H9 (cell line): ENCODE results near the gene ADAMTSL5. TPM values are rescaled to one million over a fixed set of nuclear protein-coding genes. Genes with fewer than 3 reads are reported as not detected.
"Not testable (repeated sequence)": the region's sequence is repeated elsewhere in the genome, so short reads cannot be mapped to it uniquely, and the experiment has no call there.

Experiments
- DNase-seq: peaks from one replicate; pipeline ENCODE4 v3.0.0-alpha.2; 2017
- H2AFZ ChIP-seq: one replicate; pipeline ENCODE4 v1.6.1; 2013; ENCODE audit warnings: mild to moderate bottlenecking, low read length, control low read depth, moderate library complexity
- H2AK5ac ChIP-seq: 2 replicates; pipeline ENCODE4 v1.6.1; 2013; ENCODE audit warnings: low read length, control low read depth, mixed read lengths; ENCODE audit not compliant: insufficient read length
- H2BK120ac ChIP-seq: one replicate; pipeline ENCODE4 v1.6.1; 2013; ENCODE audit warnings: low read depth, mild to moderate bottlenecking, low read length, control low read depth, inconsistent platforms; ENCODE audit not compliant: poor library complexity, severe bottlenecking
- H2BK12ac ChIP-seq: 2 replicates; pipeline ENCODE4 v1.6.1; 2013; ENCODE audit warnings: low read length, control low read depth, mixed read lengths, low read depth; ENCODE audit not compliant: insufficient read length
- H2BK15ac ChIP-seq: 2 replicates; pipeline ENCODE4 v1.6.1; 2013; ENCODE audit warnings: low read depth, low read length, control low read depth
- H2BK20ac ChIP-seq: one replicate; pipeline ENCODE4 v1.6.1; 2013; ENCODE audit warnings: low read depth, mild to moderate bottlenecking, low read length, control low read depth, inconsistent platforms; ENCODE audit not compliant: poor library complexity, severe bottlenecking
- H2BK5ac ChIP-seq: 2 replicates; pipeline ENCODE4 v1.6.1; 2013; ENCODE audit warnings: low read length, control low read depth, mixed read lengths; ENCODE audit not compliant: insufficient read length
- H3K14ac ChIP-seq: 2 replicates; pipeline ENCODE4 v1.6.1; 2013; ENCODE audit warnings: low read length, control low read depth; ENCODE audit not compliant: insufficient read depth
- H3K18ac ChIP-seq: 2 replicates; pipeline ENCODE4 v1.6.1; 2013; ENCODE audit warnings: low read depth, mild to moderate bottlenecking, mixed read lengths, low read length, control low read depth; ENCODE audit not compliant: insufficient read length
- H3K23ac ChIP-seq: 2 replicates; pipeline ENCODE4 v1.6.1; 2013; ENCODE audit warnings: low read length, control low read depth, mixed read lengths, low read depth; ENCODE audit not compliant: insufficient read length
- H3K23me2 ChIP-seq: 2 replicates; pipeline ENCODE4 v1.6.1; 2013; ENCODE audit warnings: low read depth, mild to moderate bottlenecking, mixed read lengths, low read length, control low read depth; ENCODE audit not compliant: insufficient read length, poor library complexity, severe bottlenecking
- H3K27ac ChIP-seq: 2 replicates; pipeline ENCODE4 v1.5.1; 2013; ENCODE audit warnings: low read length, control low read depth, mixed read lengths, low read depth; ENCODE audit not compliant: insufficient read length
- H3K27me3 ChIP-seq: 2 replicates; pipeline ENCODE4 v1.6.1; 2013; ENCODE audit warnings: low read length, control low read depth, inconsistent platforms; ENCODE audit not compliant: insufficient read depth
- H3K4ac ChIP-seq: 2 replicates; pipeline ENCODE4 v1.6.1; 2013; ENCODE audit warnings: low read depth, mild to moderate bottlenecking, control low read depth, inconsistent platforms, low read length, moderate library complexity
- H3K4me1 ChIP-seq: 2 replicates; pipeline ENCODE4 v1.6.1; 2013; ENCODE audit warnings: low read length, control low read depth, inconsistent platforms; ENCODE audit not compliant: insufficient read depth
- H3K4me2 ChIP-seq: 2 replicates; pipeline ENCODE4 v1.6.1; 2013; ENCODE audit warnings: low read length, control low read depth, mixed read lengths; ENCODE audit not compliant: insufficient read length, insufficient read depth
- H3K56ac ChIP-seq: 2 replicates; pipeline ENCODE4 v1.6.1; 2013; ENCODE audit warnings: low read depth, mild to moderate bottlenecking, mixed read lengths, low read length, control low read depth; ENCODE audit not compliant: insufficient read length
- H3K79me1 ChIP-seq: 2 replicates; pipeline ENCODE4 v1.6.1; 2013; ENCODE audit warnings: low read depth, mild to moderate bottlenecking, moderate library complexity, low read length, control low read depth, inconsistent platforms; ENCODE audit not compliant: insufficient read depth, poor library complexity, severe bottlenecking
- H3K79me2 ChIP-seq: 2 replicates; pipeline ENCODE4 v1.6.1; 2013; ENCODE audit warnings: low read length, control low read depth, inconsistent platforms; ENCODE audit not compliant: insufficient read depth
- H3K9ac ChIP-seq: 2 replicates; pipeline ENCODE4 v1.6.1; 2013; ENCODE audit warnings: low read length, control low read depth, mixed read lengths; ENCODE audit not compliant: insufficient read length; ENCODE audit errors: extremely low read depth
- H3K9me3 ChIP-seq: one replicate; pipeline ENCODE4 v1.6.1; 2013; ENCODE audit warnings: low read depth, low read length, inconsistent platforms; ENCODE audit not compliant: control insufficient read depth
- H3T11ph ChIP-seq: one replicate; pipeline ENCODE4 v1.6.1; 2013; ENCODE audit warnings: mild to moderate bottlenecking, low read length, control low read depth, inconsistent platforms
- H4K20me1 ChIP-seq: one replicate; pipeline ENCODE4 v1.6.1; 2013; ENCODE audit not compliant: control insufficient read depth, insufficient read length, insufficient read depth
- H4K5ac ChIP-seq: 2 replicates; pipeline ENCODE4 v1.6.1; 2013; ENCODE audit warnings: low read depth, mild to moderate bottlenecking, mixed read lengths, low read length, control low read depth; ENCODE audit not compliant: insufficient read length
- H4K8ac ChIP-seq: replicated peaks from 2 replicates; pipeline ENCODE4 v1.6.1; 2013; ENCODE audit warnings: low read length, control low read depth, mixed read lengths, low read depth; ENCODE audit not compliant: insufficient read length
- H4K91ac ChIP-seq: 2 replicates; pipeline ENCODE4 v1.6.1; 2013; ENCODE audit warnings: low read depth, mild to moderate bottlenecking, moderate library complexity, mixed read lengths, low read length, control low read depth; ENCODE audit not compliant: insufficient read length
- H3K27ac Mint-ChIP-seq, 3 experiments: 2 replicates in 2 of 3; 3 replicates in 1 of 3; pipeline ENCODE4 v1.8.0; 2020 to 2021; ENCODE audit warnings: mixed read lengths in 3 of 3, mild to moderate bottlenecking in 1 of 3, moderate library complexity in 1 of 3
- H3K27me3 Mint-ChIP-seq: 2 replicates; pipeline ENCODE4 v1.8.0; 2021; ENCODE audit warnings: low read depth, mild to moderate bottlenecking, moderate library complexity, mixed read lengths
- H3K36me3 Mint-ChIP-seq, 3 experiments: 2 replicates in 2 of 3; 3 replicates in 1 of 3; pipeline ENCODE4 v1.8.0; 2020 to 2021; ENCODE audit warnings: low read depth in 3 of 3, mixed read lengths in 3 of 3; ENCODE audit not compliant: insufficient read depth in 1 of 3
- H3K4me1 Mint-ChIP-seq, 2 experiments: 2 replicates each; pipeline ENCODE4 v1.8.0; 2020; ENCODE audit warnings: mixed read lengths in 2 of 2
- H3K4me3 Mint-ChIP-seq, 2 experiments: 2 replicates in 1 of 2; 3 replicates in 1 of 2; pipeline ENCODE4 v1.8.0; 2020 to 2021; ENCODE audit warnings: mild to moderate bottlenecking in 2 of 2, mixed read lengths in 2 of 2, moderate library complexity in 1 of 2
- H3K9me3 Mint-ChIP-seq, 2 experiments: 2 replicates in 1 of 2; 3 replicates in 1 of 2; pipeline ENCODE4 v1.8.0; 2020; ENCODE audit warnings: mild to moderate bottlenecking in 2 of 2, mixed read lengths in 2 of 2, moderate library complexity in 1 of 2
- WGBS: extraction: QIAGEN DNeasy Blood & Tissue Kit; methylation state at CpG from one replicate; pipeline ENCODE4 v1.1.7; 2013; ENCODE audit warnings: missing lambda C conversion rate, low lambda C conversion rate, mixed read lengths; ENCODE audit not compliant: insufficient read length; ENCODE audit errors: extremely low coverage; 5-methylcytosine and 5-hydroxymethylcytosine counted together
- total RNA-seq: library from RNA; stranded (reverse); gene quantifications from 2 replicates; pipeline ENCODE4 v1.2.1, GENCODE V29; 2021
- TF ChIP-seq, protein P1 (sequence below): fragments of 200-600 bp; sonication (generic); conservative IDR thresholded peaks from 3 replicates; pipeline ENCODE4 v1.8.0; 2021; ENCODE audit warnings: antibody characterized with exemption, mild to moderate bottlenecking

Gene ADAMTSL5
- total RNA-seq, 1 experiment from 2014 or later: 1.5 TPM

- Histone ChIP-seq H3K23ac (no peak overlapping the region), H3T11ph (no peak overlapping the region), H4K5ac (no peak overlapping the region), H3K4me1 (no peaks in the 10 kb centered on the region), H2BK120ac (no peak overlapping the region), H4K8ac (no peak overlapping the region), H3K79me2 (no peaks in the 10 kb centered on the region), H3K9ac (no peak overlapping the region), H2BK5ac (no peak overlapping the region), H3K4ac (no peak overlapping the region), H4K91ac (no peak overlapping the region), H3K18ac (no peak overlapping the region), H2AFZ (no peak overlapping the region), H3K56ac (no peak overlapping the region), H2BK12ac (no peak overlapping the region), H2BK20ac (no peak overlapping the region), H2BK15ac (no peak overlapping the region), H2AK5ac (no peak overlapping the region), H3K4me2 (no peak overlapping the region), H3K23me2 (peaks cover 7% of the 10 kb centered on the region), H3K27ac (no peak overlapping the region), H3K9me3 (no peaks in the 10 kb centered on the region), H3K14ac (no peak overlapping the region), H4K20me1 (no peaks in the 10 kb centered on the region), H3K79me1 (no peaks in the 10 kb centered on the region), H3K27me3 (no peaks in the 10 kb centered on the region; the same call in 1 of the 2 replicates)
- Mint-ChIP-seq H3K36me3 (no peaks in the 10 kb centered on the region), H3K27me3 (peaks cover 68% of the 10 kb centered on the region), H3K9me3 (peaks cover 7 to 16% of the 10 kb centered on the region in 2 experiments), H3K4me1 (peaks cover 0 to 12% of the 10 kb centered on the region in 2 experiments; a peak in 3 of 4 replicates), H3K4me3 (no peak overlapping the region), H3K27ac (no peak overlapping the region)
- no CpG with 5 or more reads among the region's 9 CpGs for WGBS
- TF ChIP-seq, protein P1, sequence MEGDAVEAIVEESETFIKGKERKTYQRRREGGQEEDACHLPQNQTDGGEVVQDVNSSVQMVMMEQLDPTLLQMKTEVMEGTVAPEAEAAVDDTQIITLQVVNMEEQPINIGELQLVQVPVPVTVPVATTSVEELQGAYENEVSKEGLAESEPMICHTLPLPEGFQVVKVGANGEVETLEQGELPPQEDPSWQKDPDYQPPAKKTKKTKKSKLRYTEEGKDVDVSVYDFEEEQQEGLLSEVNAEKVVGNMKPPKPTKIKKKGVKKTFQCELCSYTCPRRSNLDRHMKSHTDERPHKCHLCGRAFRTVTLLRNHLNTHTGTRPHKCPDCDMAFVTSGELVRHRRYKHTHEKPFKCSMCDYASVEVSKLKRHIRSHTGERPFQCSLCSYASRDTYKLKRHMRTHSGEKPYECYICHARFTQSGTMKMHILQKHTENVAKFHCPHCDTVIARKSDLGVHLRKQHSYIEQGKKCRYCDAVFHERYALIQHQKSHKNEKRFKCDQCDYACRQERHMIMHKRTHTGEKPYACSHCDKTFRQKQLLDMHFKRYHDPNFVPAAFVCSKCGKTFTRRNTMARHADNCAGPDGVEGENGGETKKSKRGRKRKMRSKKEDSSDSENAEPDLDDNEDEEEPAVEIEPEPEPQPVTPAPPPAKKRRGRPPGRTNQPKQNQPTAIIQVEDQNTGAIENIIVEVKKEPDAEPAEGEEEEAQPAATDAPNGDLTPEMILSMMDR: no peak
- DNase-seq: no peak
Measured at GRCh38 chr19:1501200-1501595, 11.6 kb downstream of the ADAMTSL5 start.

DNA sequence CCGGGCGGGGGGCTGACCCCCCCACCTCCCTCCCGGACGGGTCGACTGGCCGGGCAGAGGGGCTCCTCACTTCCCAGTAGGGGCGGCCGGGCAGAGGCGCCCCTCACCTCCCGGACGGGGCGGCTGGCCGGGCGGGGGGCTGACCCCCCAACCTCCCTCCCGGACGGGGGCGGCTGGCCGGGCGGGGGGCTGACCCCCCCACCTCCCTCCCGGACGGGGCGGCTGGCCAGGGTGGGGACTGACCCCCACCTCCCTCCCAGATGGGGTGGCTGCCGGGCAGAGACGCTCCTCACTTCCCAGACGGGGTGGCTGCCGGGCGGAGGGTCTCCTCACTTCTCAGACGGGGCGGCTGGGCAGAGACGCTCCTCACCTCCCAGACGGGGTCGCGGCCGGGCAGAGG is 13.6 kb downstream of the ADAMTSL5 start:
- not testable (repeated sequence) for H4K5ac ChIP-seq, H3T11ph ChIP-seq, H3K14ac ChIP-seq, H3K27ac Mint-ChIP-seq, H4K91ac ChIP-seq, H3K56ac ChIP-seq, DNase-seq, H4K20me1 ChIP-seq, H3K27ac ChIP-seq, H3K36me3 Mint-ChIP-seq, H3K18ac ChIP-seq, H2AFZ ChIP-seq, H2BK20ac ChIP-seq, H3K4me2 ChIP-seq, H3K23me2 ChIP-seq, H3K79me2 ChIP-seq, H3K4me1 ChIP-seq, H3K9ac ChIP-seq, H3K4me3 Mint-ChIP-seq, H2AK5ac ChIP-seq, H2BK120ac ChIP-seq, H4K8ac ChIP-seq, H3K23ac ChIP-seq, H3K79me1 ChIP-seq, H3K4ac ChIP-seq, H3K9me3 ChIP-seq, H2BK5ac ChIP-seq, H2BK15ac ChIP-seq, H2BK12ac ChIP-seq, H3K27me3 ChIP-seq
- Mint-ChIP-seq H3K27me3 (peaks cover 66% of the 10 kb centered on the region), H3K4me1 (peaks cover 0 to 12% of the 10 kb centered on the region in 2 experiments; a peak in 3 of 4 replicates), H3K9me3 (peaks cover 7 to 16% of the 10 kb centered on the region in 2 experiments)
- no CpG with 5 or more reads among the region's 34 CpGs for WGBS
